ENCODE measurements around the gene CD151. TPM values are rescaled to one million over a fixed set of nuclear protein-coding genes. Genes with fewer than 3 reads are reported as not detected.

Gene CD151
- total and polyA plus RNA-seq, 4 donors: 31.6 to 264 (median 124) TPM

DNA sequence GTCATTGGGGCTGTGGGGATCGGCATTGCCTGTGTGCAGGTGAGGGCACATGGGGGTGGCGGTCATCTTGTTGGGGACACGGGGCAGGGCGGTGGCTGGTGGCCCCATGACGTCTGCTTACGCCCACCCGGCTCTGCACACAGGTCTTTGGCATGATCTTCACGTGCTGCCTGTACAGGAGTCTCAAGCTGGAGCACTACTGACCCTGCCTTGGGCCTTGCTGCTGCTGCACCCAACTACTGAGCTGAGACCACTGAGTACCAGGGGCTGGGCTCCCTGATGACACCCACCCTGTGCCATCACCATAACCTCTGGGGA, 5.2 kb downstream of the CD151 start:
- DNase-seq (ENCODE audit: low spot score): no peak
- H3K4me1 ChIP-seq (ENCODE audit: control insufficient read depth in 4 of 4, insufficient read depth in 4 of 4, low read length in 3 of 4): peaks cover 19 to 53% (median 35%) of the 10 kb centered on the region in 4 donors
- no peak overlapping the region for H3K9ac ChIP-seq (ENCODE audit: low read depth in 1 of 2, low read length in 2 of 2)
- WGBS: 81% methylated on average over 8 of the region's 8 CpGs
- H3K36me3 ChIP-seq (ENCODE audit: control insufficient read depth in 4 of 4, insufficient read depth in 3 of 4, low read depth in 1 of 4, low read length in 3 of 4): peaks cover 5 to 28% (median 11%) of the 10 kb centered on the region in 4 donors
- TF ChIP-seq JUND (IDR thresholded peaks at IDR 0.05) (no peak), YY1 (IDR thresholded peaks at IDR 0.05) (no peak), SP1 (IDR thresholded peaks at IDR 0.05) (no peak), REST (IDR thresholded peaks at IDR 0.05) (no peak), EGR1 (IDR thresholded peaks at IDR 0.05; ENCODE audit: low read depth in 2 of 2) (no peak), HNF4G (IDR thresholded peaks at IDR 0.05) (no peak), RXRA (IDR thresholded peaks at IDR 0.05) (no peak), FOXA1 (IDR thresholded peaks at IDR 0.05) (no peak), TAF1 (conservative IDR thresholded peaks at IDR 0.05) (no peak), RAD21 (IDR thresholded peaks at IDR 0.05) (no peak), ZBTB33 (IDR thresholded peaks at IDR 0.05) (no peak), HNF4A (conservative IDR thresholded peaks at IDR 0.05) (no peak), NR2F2 (IDR thresholded peaks at IDR 0.05) (no peak), ATF3 (IDR thresholded peaks at IDR 0.05) (no peak), FOXA2 (IDR thresholded peaks at IDR 0.05) (no peak), GABPA (IDR thresholded peaks at IDR 0.05 in 1 of 2, conservative IDR thresholded peaks at IDR 0.05 in 1 of 2) (no peak)
- TF ChIP-seq, protein P1, sequence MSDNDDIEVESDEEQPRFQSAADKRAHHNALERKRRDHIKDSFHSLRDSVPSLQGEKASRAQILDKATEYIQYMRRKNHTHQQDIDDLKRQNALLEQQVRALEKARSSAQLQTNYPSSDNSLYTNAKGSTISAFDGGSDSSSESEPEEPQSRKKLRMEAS (IDR thresholded peaks at IDR 0.05): no peak
- TF ChIP-seq, protein P2, sequence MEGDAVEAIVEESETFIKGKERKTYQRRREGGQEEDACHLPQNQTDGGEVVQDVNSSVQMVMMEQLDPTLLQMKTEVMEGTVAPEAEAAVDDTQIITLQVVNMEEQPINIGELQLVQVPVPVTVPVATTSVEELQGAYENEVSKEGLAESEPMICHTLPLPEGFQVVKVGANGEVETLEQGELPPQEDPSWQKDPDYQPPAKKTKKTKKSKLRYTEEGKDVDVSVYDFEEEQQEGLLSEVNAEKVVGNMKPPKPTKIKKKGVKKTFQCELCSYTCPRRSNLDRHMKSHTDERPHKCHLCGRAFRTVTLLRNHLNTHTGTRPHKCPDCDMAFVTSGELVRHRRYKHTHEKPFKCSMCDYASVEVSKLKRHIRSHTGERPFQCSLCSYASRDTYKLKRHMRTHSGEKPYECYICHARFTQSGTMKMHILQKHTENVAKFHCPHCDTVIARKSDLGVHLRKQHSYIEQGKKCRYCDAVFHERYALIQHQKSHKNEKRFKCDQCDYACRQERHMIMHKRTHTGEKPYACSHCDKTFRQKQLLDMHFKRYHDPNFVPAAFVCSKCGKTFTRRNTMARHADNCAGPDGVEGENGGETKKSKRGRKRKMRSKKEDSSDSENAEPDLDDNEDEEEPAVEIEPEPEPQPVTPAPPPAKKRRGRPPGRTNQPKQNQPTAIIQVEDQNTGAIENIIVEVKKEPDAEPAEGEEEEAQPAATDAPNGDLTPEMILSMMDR (IDR thresholded peaks at IDR 0.05; ENCODE audit: low read depth, low read length, missing input control): no peak
- H3K27me3 ChIP-seq (ENCODE audit: control insufficient read depth in 4 of 4, insufficient read depth in 4 of 4, low read length in 3 of 4): no peaks in the 10 kb centered on the region
- H3K27ac ChIP-seq (ENCODE audit: low read depth in 1 of 2, low read length in 2 of 2): no peak overlapping the region
- no peak overlapping the region for H3K4me3 ChIP-seq (ENCODE audit: low read depth in 1 of 3, low read length in 3 of 3)
- H3K9me3 ChIP-seq (ENCODE audit: control insufficient read depth in 4 of 4, low read length in 3 of 4): no peaks in the 10 kb centered on the region

Measured in liver (tissue), 9 donors.